GM21825 (cell line): ENCODE measurements around the gene SPTLC3.

Source experiments
- ATAC-seq: cut with Tn5 transposase; IDR thresholded peaks from one replicate; pipeline ENCODE4 v1.9.1; 2021; ENCODE audit warnings: mild to moderate bottlenecking, moderate library complexity; ENCODE audit not compliant: unreplicated experiment

The SPTLC3 gene

GRCh38 chr20:13174402-13174801, 165.6 kb downstream of the SPTLC3 start:
- no peak for ATAC-seq

- ATAC-seq, result no peak
Measured at GRCh38 chr20:13180986-13181889, 172.5 kb downstream of the SPTLC3 start.

- no peak for ATAC-seq
Measured at GRCh38 chr20:13183005-13183404, 174.2 kb downstream of the SPTLC3 start.

GRCh38 chr20:13186043-13186774, 177.4 kb downstream of the SPTLC3 start:
- no peak for ATAC-seq

GRCh38 chr20:13187899-13188298, 179.1 kb downstream of the SPTLC3 start:
- no peak for ATAC-seq

- ATAC-seq, result no peak
Measured at GRCh38 chr20:13199279-13199678, 190.5 kb downstream of the SPTLC3 start.

- no peak for ATAC-seq
Measured at GRCh38 chr20:13200767-13201500, 192.2 kb downstream of the SPTLC3 start.

- no peak for ATAC-seq
Measured at GRCh38 chr20:13202565-13202964, 193.8 kb downstream of the SPTLC3 start.

GRCh38 chr20:13205425-13205824, 196.7 kb downstream of the SPTLC3 start:
- no peak for ATAC-seq

- no peak for ATAC-seq
Measured at GRCh38 chr20:13205848-13206434, 197.2 kb downstream of the SPTLC3 start.

- ATAC-seq, result no peak
Measured at GRCh38 chr20:13207016-13207415, 198.2 kb downstream of the SPTLC3 start.

GRCh38 chr20:13211956-13212618, 203.3 kb downstream of the SPTLC3 start:
- no peak for ATAC-seq

GRCh38 chr20:13212750-13213149, 204.0 kb downstream of the SPTLC3 start:
- no peak for ATAC-seq

- ATAC-seq, result no peak
Measured at GRCh38 chr20:13213335-13213734, 204.6 kb downstream of the SPTLC3 start.

GRCh38 chr20:13216533-13216932, 207.8 kb downstream of the SPTLC3 start:
- no peak for ATAC-seq
